Activated CD8-positive, alpha-beta memory T cell treated with anti-CD3 and anti-CD28 coated beads, Interleukin-2, amount 50 U/mL, for 1 hour (primary cell): ENCODE data around the gene ZFPM1.

Source experiments
- DNase-seq: peaks from one replicate; pipeline ENCODE4 v3.0.0-alpha.2; 2020; ENCODE audit errors: extremely low read depth

ZFPM1 gene

GRCh38 chr16:88433632-88434352 is 19.3 kb upstream of the ZFPM1 start:
- no peak for DNase-seq

- DNase-seq: no peak
Observed at GRCh38 chr16:88434353-88434690, 18.8 kb upstream of the ZFPM1 start.

- no peak for DNase-seq
Observed at GRCh38 chr16:88434746-88435145, 18.3 kb upstream of the ZFPM1 start.

GRCh38 chr16:88435437-88436355 is 17.4 kb upstream of the ZFPM1 start:
- no peak for DNase-seq

- DNase-seq: no peak
Observed at GRCh38 chr16:88436796-88437195, 16.3 kb upstream of the ZFPM1 start.

GRCh38 chr16:88437367-88437964 is 15.6 kb upstream of the ZFPM1 start:
- no peak for DNase-seq

- no peak for DNase-seq
Observed at GRCh38 chr16:88438084-88438870, 14.8 kb upstream of the ZFPM1 start.

- DNase-seq: no peak
Observed at GRCh38 chr16:88439016-88439415, 14.1 kb upstream of the ZFPM1 start.

- DNase-seq: no peak
Observed at GRCh38 chr16:88439706-88440105, 13.4 kb upstream of the ZFPM1 start.

- no peak for DNase-seq
Observed at GRCh38 chr16:88440111-88440510, 13.0 kb upstream of the ZFPM1 start.

- DNase-seq: no peak
Observed at GRCh38 chr16:88440686-88441405, 12.2 kb upstream of the ZFPM1 start.

- DNase-seq: no peak
Observed at GRCh38 chr16:88441460-88441859, 11.6 kb upstream of the ZFPM1 start.

- DNase-seq: no peak
Observed at GRCh38 chr16:88442383-88442726, 10.7 kb upstream of the ZFPM1 start.

GRCh38 chr16:88442727-88443576 is 10.1 kb upstream of the ZFPM1 start:
- DNase-seq: no peak

- no peak for DNase-seq
Observed at GRCh38 chr16:88444826-88445582, 8.1 kb upstream of the ZFPM1 start.

- DNase-seq: no peak
Observed at GRCh38 chr16:88445583-88445960, 7.5 kb upstream of the ZFPM1 start.

GRCh38 chr16:88446061-88446460 is 7.0 kb upstream of the ZFPM1 start:
- DNase-seq: no peak

GRCh38 chr16:88446736-88447135 is 6.3 kb upstream of the ZFPM1 start:
- no peak for DNase-seq

- no peak for DNase-seq
Observed at GRCh38 chr16:88447881-88448280, 5.2 kb upstream of the ZFPM1 start.
